Activated CD4-positive, CD25-positive, alpha-beta regulatory T cell treated with anti-CD3 and anti-CD28 coated beads, Interleukin-2, amount 50 U/mL, for 16 hours (primary cell): Measurements from ENCODE around the gene GDPD5.

Source experiments
- DNase-seq: peaks from one replicate; pipeline ENCODE4 v3.0.0-alpha.2; 2020; ENCODE audit warnings: low read depth, low spot score

GDPD5 gene

GRCh38 chr11:75534259-75535069 is 8.7 kb upstream of the GDPD5 start:
- no peak for DNase-seq

GRCh38 chr11:75533896-75534258 is 8.1 kb upstream of the GDPD5 start:
- DNase-seq: no peak

GRCh38 chr11:75532200-75533048 is 6.7 kb upstream of the GDPD5 start:
- DNase-seq: peak; percentile 73

- no peak for DNase-seq
These were observed 5.6 kb upstream of the GDPD5 start for GRCh38 chr11:75531325-75531724.

- DNase-seq: no peak
These were observed 4.8 kb upstream of the GDPD5 start for GRCh38 chr11:75530577-75530976.

GRCh38 chr11:75527938-75528735 is 2.4 kb upstream of the GDPD5 start:
- DNase-seq: no peak

GRCh38 chr11:75527130-75527529 is 1.4 kb upstream of the GDPD5 start:
- no peak for DNase-seq

- no peak for DNase-seq
These were observed 426 bp upstream of the GDPD5 start for GRCh38 chr11:75526192-75526541.

GRCh38 chr11:75524665-75525432 is 892 bp downstream of the GDPD5 start:
- no peak for DNase-seq

- no peak for DNase-seq
These were observed 1.7 kb downstream of the GDPD5 start for GRCh38 chr11:75523811-75524664.

GRCh38 chr11:75523189-75523588 is 2.6 kb downstream of the GDPD5 start:
- DNase-seq: no peak

GRCh38 chr11:75522286-75523044 is 3.3 kb downstream of the GDPD5 start:
- no peak for DNase-seq

- DNase-seq: no peak
These were observed 5.1 kb downstream of the GDPD5 start for GRCh38 chr11:75520688-75521087.

- no peak for DNase-seq
These were observed 6.7 kb downstream of the GDPD5 start for GRCh38 chr11:75518771-75519653.

GRCh38 chr11:75518204-75518549 is 7.6 kb downstream of the GDPD5 start:
- DNase-seq: no peak

GRCh38 chr11:75516886-75517285 is 8.9 kb downstream of the GDPD5 start:
- no peak for DNase-seq

GRCh38 chr11:75516140-75516539 is 9.6 kb downstream of the GDPD5 start:
- no peak for DNase-seq

GRCh38 chr11:75514596-75514995 is 11.1 kb downstream of the GDPD5 start:
- DNase-seq: no peak

GRCh38 chr11:75513250-75513649 is 12.5 kb downstream of the GDPD5 start:
- no peak for DNase-seq
